Mesenchymal stem cell (in vitro differentiated cells and primary cell): Measurements from ENCODE around the gene RBAK.
"Not testable (repeated sequence)": the region's sequence is repeated elsewhere in the genome, so short reads cannot be mapped to it uniquely, and the experiment has no call there.

ENCODE experiments used
- DNase-seq: peaks from one replicate; pipeline ENCODE4 v3.0.0-alpha.2; 2013
- H2AFZ ChIP-seq: one replicate; pipeline ENCODE4 v1.6.1; 2013; ENCODE audit warnings: low read depth, mild to moderate bottlenecking, control low read depth, inconsistent platforms, low read length, moderate library complexity
- H2AK5ac ChIP-seq: 2 replicates; pipeline ENCODE4 v1.6.1; 2013; ENCODE audit warnings: low read length, moderate library complexity, mild to moderate bottlenecking, inconsistent platforms; ENCODE audit not compliant: severe bottlenecking
- H2BK120ac ChIP-seq: one replicate; pipeline ENCODE4 v1.6.1; 2013; ENCODE audit warnings: low read depth, mild to moderate bottlenecking, inconsistent platforms, low read length, moderate library complexity
- H2BK12ac ChIP-seq, 2 experiments: one replicate each; pipeline ENCODE4 v1.6.1; 2013; ENCODE audit warnings: inconsistent platforms in 2 of 2, low read length in 2 of 2, mild to moderate bottlenecking in 2 of 2, moderate library complexity in 2 of 2, control low read depth in 1 of 2
- H2BK15ac ChIP-seq: one replicate; pipeline ENCODE4 v1.6.1; 2013; ENCODE audit warnings: mild to moderate bottlenecking, low read depth, inconsistent platforms; ENCODE audit not compliant: poor library complexity, severe bottlenecking
- H2BK5ac ChIP-seq: 2 replicates; pipeline ENCODE4 v1.6.1; 2013; ENCODE audit warnings: low read depth, mild to moderate bottlenecking, low read length, control low read depth, inconsistent platforms; ENCODE audit not compliant: poor library complexity, severe bottlenecking
- H3K14ac ChIP-seq, 2 experiments: one replicate each; pipeline ENCODE4 v1.6.1; 2013; ENCODE audit warnings: inconsistent platforms in 2 of 2, low read length in 2 of 2, control low read depth in 1 of 2, mild to moderate bottlenecking in 1 of 2, moderate library complexity in 1 of 2
- H3K18ac ChIP-seq, 2 experiments: one replicate each; pipeline ENCODE4 v1.6.1; 2013; ENCODE audit warnings: inconsistent platforms in 2 of 2, low read length in 2 of 2, control low read depth in 1 of 2, low read depth in 1 of 2, mild to moderate bottlenecking in 1 of 2
- H3K23ac ChIP-seq, 2 experiments: one replicate each; pipeline ENCODE4 v1.6.1; 2013; ENCODE audit warnings: inconsistent platforms in 2 of 2, low read length in 2 of 2, mild to moderate bottlenecking in 2 of 2, moderate library complexity in 2 of 2, control low read depth in 1 of 2
- H3K27ac ChIP-seq: 2 replicates; pipeline ENCODE4 v1.5.1; 2013; ENCODE audit warnings: mild to moderate bottlenecking, moderate library complexity, low read length, control low read depth, inconsistent platforms; ENCODE audit not compliant: poor library complexity, severe bottlenecking
- H3K27me3 ChIP-seq, 2 experiments: 2 replicates each; pipeline versions ENCODE4 v1.6.1 to v1.7.0; 2013; ENCODE audit warnings: low read length in 2 of 2, mild to moderate bottlenecking in 2 of 2, moderate library complexity in 2 of 2, control low read depth in 1 of 2, inconsistent platforms in 1 of 2; ENCODE audit not compliant: control insufficient read depth in 1 of 2, insufficient read depth in 1 of 2
- H3K36me3 ChIP-seq, 2 experiments: 2 replicates each; pipeline versions ENCODE4 v1.6.1 to v1.7.0; 2013; ENCODE audit warnings: low read length in 2 of 2, control low read depth in 1 of 2, inconsistent platforms in 1 of 2, low read depth in 1 of 2, mild to moderate bottlenecking in 1 of 2; ENCODE audit not compliant: insufficient read depth in 2 of 2, control insufficient read depth in 1 of 2
- H3K4ac ChIP-seq, 2 experiments: one replicate each; pipeline ENCODE4 v1.6.1; 2013; ENCODE audit warnings: inconsistent platforms in 2 of 2, low read length in 2 of 2, mild to moderate bottlenecking in 2 of 2, moderate library complexity in 2 of 2, control low read depth in 1 of 2, low read depth in 1 of 2
- H3K4me1 ChIP-seq: 2 replicates; pipeline ENCODE4 v1.6.1; 2013; ENCODE audit warnings: low read depth, low read length, control low read depth; ENCODE audit not compliant: control insufficient read depth, insufficient read depth
- H3K4me2 ChIP-seq: 2 replicates; pipeline ENCODE4 v1.6.1; 2013; ENCODE audit warnings: low read length, mild to moderate bottlenecking, inconsistent platforms; ENCODE audit not compliant: poor library complexity, severe bottlenecking
- H3K4me3 ChIP-seq, 2 experiments: 2 replicates each; pipeline versions ENCODE4 v1.5.1 to v1.7.0; 2013; ENCODE audit warnings: low read length in 2 of 2, mild to moderate bottlenecking in 2 of 2, control low read depth in 1 of 2, low read depth in 1 of 2; ENCODE audit not compliant: insufficient read depth in 1 of 2
- H3K79me1 ChIP-seq: replicated peaks from 2 replicates; pipeline ENCODE4 v1.6.1; 2013; ENCODE audit warnings: mild to moderate bottlenecking, control low read depth, low read length, inconsistent platforms; ENCODE audit not compliant: poor library complexity, severe bottlenecking
- H3K9ac ChIP-seq: 2 replicates; pipeline ENCODE4 v1.7.0; 2013; ENCODE audit warnings: mild to moderate bottlenecking, low read length, moderate library complexity
- H3K9me3 ChIP-seq: 2 replicates; pipeline ENCODE4 v1.7.0; 2013; ENCODE audit warnings: mild to moderate bottlenecking, low read length; ENCODE audit not compliant: control insufficient read depth
- H4K8ac ChIP-seq: one replicate; pipeline ENCODE4 v1.6.1; 2013; ENCODE audit warnings: inconsistent platforms, mild to moderate bottlenecking, low read length, moderate library complexity
- H4K91ac ChIP-seq: one replicate; pipeline ENCODE4 v1.6.1; 2013; ENCODE audit warnings: mild to moderate bottlenecking, low read length, inconsistent platforms
- WGBS: methylation state at CpG from one replicate; pipeline ENCODE4 v1.1.7; 2013; ENCODE audit warnings: mixed read lengths; 5-methylcytosine and 5-hydroxymethylcytosine counted together

RBAK gene

GRCh38 chr7:5012985-5013384 is 32.7 kb upstream of the RBAK start:
- Histone ChIP-seq H3K23ac (no peak overlapping the region), H3K4me1 (no peaks in the 10 kb centered on the region), H3K14ac (no peak overlapping the region), H2BK120ac (no peak overlapping the region), H3K9ac (no peak overlapping the region), H3K4ac (no peak overlapping the region), H2AK5ac (no peak overlapping the region), H3K27me3 (no peaks in the 10 kb centered on the region), H2BK5ac (no peak overlapping the region), H3K9me3 (peaks cover 29% of the 10 kb centered on the region), H4K91ac (no peak overlapping the region), H3K27ac (no peak overlapping the region), H3K4me2 (no peak overlapping the region), H4K8ac (no peak overlapping the region), H2BK12ac (no peak overlapping the region), H3K79me1 (no peaks in the 10 kb centered on the region), H3K36me3 (peaks cover 4 to 30% of the 10 kb centered on the region in 2 experiments), H2AFZ (no peak overlapping the region), H3K4me3 (no peak overlapping the region), H3K18ac (no peak overlapping the region), H2BK15ac (no peak overlapping the region)
- no peak for DNase-seq
- WGBS, result 97% methylated on average over 7 of the region's 7 CpGs

GRCh38 chr7:5015936-5016335 is 29.7 kb upstream of the RBAK start:
- H3K4me3 ChIP-seq, H2BK5ac ChIP-seq, H3K14ac ChIP-seq, H3K79me1 ChIP-seq, DNase-seq, H3K9me3 ChIP-seq, H3K4me2 ChIP-seq, H2AK5ac ChIP-seq, H2BK120ac ChIP-seq, H2AFZ ChIP-seq, H4K91ac ChIP-seq, H2BK15ac ChIP-seq, H3K36me3 ChIP-seq, H4K8ac ChIP-seq, H3K27me3 ChIP-seq, H3K27ac ChIP-seq, H3K23ac ChIP-seq, H3K4ac ChIP-seq, H3K9ac ChIP-seq, H3K18ac ChIP-seq, H2BK12ac ChIP-seq, H3K4me1 ChIP-seq: not testable (repeated sequence)
- 89% methylated on average over 6 of the region's 6 CpGs for WGBS

DNA sequence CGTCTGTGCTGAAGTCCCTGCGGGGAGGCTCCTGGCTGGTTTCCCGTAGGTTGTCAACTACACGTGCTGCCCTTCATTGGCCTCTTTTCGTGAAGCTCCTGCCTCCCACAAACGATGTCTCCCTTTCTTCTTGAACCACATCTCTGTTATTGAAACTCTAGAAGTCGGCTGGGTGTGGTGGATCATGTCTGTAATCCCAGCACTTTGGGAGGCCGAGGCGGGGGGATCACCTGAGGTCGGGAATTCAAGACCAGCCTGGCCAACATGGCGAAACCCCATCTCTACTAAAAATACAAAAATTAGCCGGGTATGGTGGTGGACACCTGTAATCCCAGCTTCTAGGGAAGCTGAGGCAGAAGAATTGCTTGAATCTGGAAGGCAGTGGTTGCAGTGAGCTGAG is 28.0 kb upstream of the RBAK start:
- not testable (repeated sequence) for H3K27ac ChIP-seq

GRCh38 chr7:5020098-5020497 is 25.6 kb upstream of the RBAK start:
- H3K4me2 ChIP-seq, result no peak overlapping the region
- no peaks in the 10 kb centered on the region for H3K27me3 ChIP-seq
- no peak for DNase-seq
- no peak overlapping the region for H3K4ac ChIP-seq
- no peaks in the 10 kb centered on the region for H3K79me1 ChIP-seq
- WGBS, result 99% methylated on average over 9 of the region's 9 CpGs
- no peak overlapping the region for H2AK5ac ChIP-seq
- H3K4me1 ChIP-seq, result no peaks in the 10 kb centered on the region
- no peak overlapping the region for H3K23ac ChIP-seq
- no peak overlapping the region for H3K9ac ChIP-seq
- no peak overlapping the region for H3K27ac ChIP-seq
- no peak overlapping the region for H2BK15ac ChIP-seq
- H4K91ac ChIP-seq, result no peak overlapping the region
- H2BK5ac ChIP-seq, result no peak overlapping the region
- no peak overlapping the region for H2BK12ac ChIP-seq
- no peak overlapping the region for H3K4me3 ChIP-seq
- H3K18ac ChIP-seq, result no peak overlapping the region
- H2AFZ ChIP-seq, result no peak overlapping the region
- no peak overlapping the region for H4K8ac ChIP-seq
- H2BK120ac ChIP-seq, result no peak overlapping the region
- H3K36me3 ChIP-seq, result peaks cover 3 to 8% of the 10 kb centered on the region in 2 experiments
- H3K9me3 ChIP-seq, result no peaks in the 10 kb centered on the region
- H3K14ac ChIP-seq, result no peak overlapping the region

More for the DNA sequence above, 28.0 kb upstream of the RBAK start:
- H3K18ac ChIP-seq, H3K23ac ChIP-seq, H3K14ac ChIP-seq, DNase-seq, H3K4me2 ChIP-seq, H4K8ac ChIP-seq, H3K4me3 ChIP-seq, H4K91ac ChIP-seq, H2BK15ac ChIP-seq, H3K27me3 ChIP-seq, H2BK120ac ChIP-seq, H3K79me1 ChIP-seq, H2BK12ac ChIP-seq, H3K9me3 ChIP-seq, H2BK5ac ChIP-seq, H2AFZ ChIP-seq, H2AK5ac ChIP-seq, H3K4ac ChIP-seq, H3K36me3 ChIP-seq, H3K9ac ChIP-seq, H3K4me1 ChIP-seq: not testable (repeated sequence)
- WGBS, result 95% methylated on average over 7 of the region's 12 CpGs
